Measurements from ENCODE around the gene FMO1. TPM values are rescaled to one million over a fixed set of nuclear protein-coding genes. Genes with fewer than 3 reads are reported as not detected.

The FMO1 gene, protein sequence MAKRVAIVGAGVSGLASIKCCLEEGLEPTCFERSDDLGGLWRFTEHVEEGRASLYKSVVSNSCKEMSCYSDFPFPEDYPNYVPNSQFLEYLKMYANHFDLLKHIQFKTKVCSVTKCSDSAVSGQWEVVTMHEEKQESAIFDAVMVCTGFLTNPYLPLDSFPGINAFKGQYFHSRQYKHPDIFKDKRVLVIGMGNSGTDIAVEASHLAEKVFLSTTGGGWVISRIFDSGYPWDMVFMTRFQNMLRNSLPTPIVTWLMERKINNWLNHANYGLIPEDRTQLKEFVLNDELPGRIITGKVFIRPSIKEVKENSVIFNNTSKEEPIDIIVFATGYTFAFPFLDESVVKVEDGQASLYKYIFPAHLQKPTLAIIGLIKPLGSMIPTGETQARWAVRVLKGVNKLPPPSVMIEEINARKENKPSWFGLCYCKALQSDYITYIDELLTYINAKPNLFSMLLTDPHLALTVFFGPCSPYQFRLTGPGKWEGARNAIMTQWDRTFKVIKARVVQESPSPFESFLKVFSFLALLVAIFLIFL
- not detected in 2 replicates for total RNA-seq

DNA sequence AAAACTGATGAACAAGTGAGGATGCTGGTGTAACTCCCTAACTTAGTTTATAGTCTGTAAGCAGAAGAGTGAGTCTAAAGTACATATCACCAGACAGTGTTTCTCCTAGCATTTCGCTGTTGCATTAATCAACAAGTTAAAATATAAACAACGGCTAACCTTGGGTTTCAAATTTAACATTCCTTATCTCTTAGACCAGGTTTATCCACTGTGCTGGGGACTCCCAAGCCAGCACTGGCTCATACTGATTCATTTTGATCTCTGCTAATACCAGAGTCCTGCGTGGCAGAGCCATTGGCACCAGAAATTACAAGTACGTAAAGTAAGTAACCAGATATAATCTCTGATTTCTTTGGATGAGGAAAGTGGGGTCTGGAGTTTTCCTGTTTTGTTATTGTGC, at the start of gene FMO1:
Gene FMO1, plus strand, starts transcription at position 193 of the 400 bp plus-strand sequence. CDS start 9,594 bp downstream, outside the sequence.

DNA sequence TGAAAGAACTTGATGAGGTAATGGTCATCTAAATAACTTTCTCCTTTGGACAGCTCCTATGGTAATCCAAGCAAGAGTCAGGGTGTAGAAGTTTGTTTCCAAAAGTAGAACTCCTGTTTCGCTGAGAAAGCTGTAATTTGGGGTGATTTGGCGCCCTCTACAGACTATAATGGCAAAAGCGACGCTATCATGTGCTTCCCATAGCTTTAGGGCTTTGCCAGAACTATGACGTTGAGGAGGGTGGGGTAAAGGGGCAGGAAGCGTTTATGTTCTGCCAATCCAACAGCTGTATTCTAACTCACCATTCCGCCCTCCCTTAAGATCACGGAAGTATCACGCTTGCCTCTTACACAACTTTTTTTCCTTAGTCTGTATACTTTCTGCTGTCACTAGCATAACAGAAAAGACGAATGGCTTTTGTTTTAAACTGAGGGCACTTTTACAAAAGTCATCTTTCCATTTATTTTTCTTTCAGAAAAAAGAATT, 65.6 kb downstream of the FMO1 start, which contains the start of gene FMO4:
Gene FMO4, plus strand, starts transcription at position 349 of the 486 bp plus-strand sequence. CDS start 5,643 bp downstream, outside the sequence.

Other genes starting within 250 kb of the FMO1 start
- gene FMO3, start 157.6 kb upstream of the FMO1 start, total RNA-seq: 1.1 and 1.3 TPM in 2 replicates
- gene FMO2, start 63.2 kb upstream of the FMO1 start, total RNA-seq: 58.6 and 71.5 TPM in 2 replicates
- 13.2 and 13.4 TPM in 2 replicates for gene FMO4, start 65.7 kb downstream of the FMO1 start, total RNA-seq
- gene PRRC2C, start 237.0 kb downstream of the FMO1 start, total RNA-seq: 41.7 and 49.9 TPM in 2 replicates